ENCODE measurements around the gene BBS2. TPM values are rescaled to one million over a fixed set of nuclear protein-coding genes. Genes with fewer than 3 reads are reported as not detected.

Gene BBS2
- total RNA-seq, 1 donor from 2014 or later: 48.7 TPM

DNA sequence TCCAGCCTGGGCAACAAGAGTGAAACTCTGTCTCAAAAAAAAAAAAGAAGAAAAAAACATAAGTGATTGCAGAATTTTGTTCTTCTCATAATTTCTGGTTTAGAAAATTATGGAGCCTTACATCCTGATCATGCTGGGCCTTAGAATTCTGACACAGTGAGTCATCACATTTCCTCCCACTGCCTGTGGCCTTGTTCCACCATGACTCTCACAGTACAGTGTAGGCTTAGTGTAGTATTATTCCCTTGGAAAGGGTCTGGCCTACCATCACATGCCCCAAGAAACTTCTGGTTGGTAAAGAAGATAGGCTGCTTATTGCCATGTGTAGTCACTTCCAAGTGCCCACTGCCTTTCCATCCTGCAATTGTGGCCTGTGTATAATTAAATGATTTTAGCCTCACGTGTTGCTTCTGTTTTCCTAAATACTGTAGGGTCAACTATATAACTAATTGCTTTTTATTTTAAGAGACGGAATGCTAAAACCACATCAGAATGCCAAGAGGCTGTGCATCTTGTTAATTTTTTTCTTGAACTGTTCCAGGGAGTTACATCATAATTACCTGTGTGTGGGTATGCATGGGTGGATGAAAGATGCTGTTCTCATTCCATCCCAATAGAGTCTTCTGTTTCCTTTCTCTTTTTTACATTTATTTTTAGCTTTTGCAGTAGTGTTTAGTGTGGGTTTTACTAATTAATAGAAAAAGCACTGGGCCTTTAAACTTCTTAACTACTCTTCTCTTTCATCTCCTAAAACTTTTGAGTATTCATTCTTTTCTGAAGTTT, 42.5 kb downstream of the BBS2 start:
- H3K9me3 ChIP-seq (replicated peaks): no peaks in the 10 kb centered on the region
- no peaks in the 10 kb centered on the region for H3K27me3 ChIP-seq (ENCODE audit: low read depth)
- H3K4me1 ChIP-seq: no peaks in the 10 kb centered on the region
- TF ChIP-seq, protein P1, sequence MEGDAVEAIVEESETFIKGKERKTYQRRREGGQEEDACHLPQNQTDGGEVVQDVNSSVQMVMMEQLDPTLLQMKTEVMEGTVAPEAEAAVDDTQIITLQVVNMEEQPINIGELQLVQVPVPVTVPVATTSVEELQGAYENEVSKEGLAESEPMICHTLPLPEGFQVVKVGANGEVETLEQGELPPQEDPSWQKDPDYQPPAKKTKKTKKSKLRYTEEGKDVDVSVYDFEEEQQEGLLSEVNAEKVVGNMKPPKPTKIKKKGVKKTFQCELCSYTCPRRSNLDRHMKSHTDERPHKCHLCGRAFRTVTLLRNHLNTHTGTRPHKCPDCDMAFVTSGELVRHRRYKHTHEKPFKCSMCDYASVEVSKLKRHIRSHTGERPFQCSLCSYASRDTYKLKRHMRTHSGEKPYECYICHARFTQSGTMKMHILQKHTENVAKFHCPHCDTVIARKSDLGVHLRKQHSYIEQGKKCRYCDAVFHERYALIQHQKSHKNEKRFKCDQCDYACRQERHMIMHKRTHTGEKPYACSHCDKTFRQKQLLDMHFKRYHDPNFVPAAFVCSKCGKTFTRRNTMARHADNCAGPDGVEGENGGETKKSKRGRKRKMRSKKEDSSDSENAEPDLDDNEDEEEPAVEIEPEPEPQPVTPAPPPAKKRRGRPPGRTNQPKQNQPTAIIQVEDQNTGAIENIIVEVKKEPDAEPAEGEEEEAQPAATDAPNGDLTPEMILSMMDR (IDR thresholded peaks at IDR 0.05; ENCODE audit: borderline replicate concordance): no peak
- H3K27ac ChIP-seq (replicated peaks): no peak overlapping the region
- intact Hi-C loops (cut with micrococcal nuclease): no loop called here
- no peak overlapping the region for H3K4me3 ChIP-seq
- no peak for DNase-seq
- peaks cover 98% of the 10 kb centered on the region for H3K36me3 ChIP-seq

DNA sequence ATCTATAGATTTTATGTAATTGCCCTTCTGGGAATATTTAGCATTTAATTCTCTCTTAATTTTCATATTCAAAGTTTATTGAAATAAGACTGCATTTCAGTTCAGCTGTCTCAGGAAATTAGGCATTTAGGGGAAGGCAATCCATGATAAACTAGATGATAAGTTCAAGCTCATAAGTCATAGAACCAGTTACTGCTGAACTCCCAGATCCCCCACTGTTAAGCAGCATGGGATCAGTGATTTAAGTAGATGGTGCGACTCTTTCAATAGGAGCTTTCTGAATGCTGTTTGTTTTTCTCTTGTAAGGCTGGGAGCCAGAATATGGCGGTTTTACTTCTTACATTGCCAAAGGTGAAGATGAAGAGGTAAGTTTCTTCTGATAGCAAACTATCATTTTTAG, 44.6 kb downstream of the BBS2 start:
- H3K9me3 ChIP-seq (replicated peaks): no peaks in the 10 kb centered on the region
- no peaks in the 10 kb centered on the region for H3K4me1 ChIP-seq
- H3K27me3 ChIP-seq (ENCODE audit: low read depth): no peaks in the 10 kb centered on the region
- intact Hi-C loops (cut with micrococcal nuclease): no loop called here
- no peak for DNase-seq
- no peak overlapping the region for H3K27ac ChIP-seq (replicated peaks)
- TF ChIP-seq, protein P1 (IDR thresholded peaks at IDR 0.05; ENCODE audit: borderline replicate concordance): no peak
- H3K4me3 ChIP-seq: no peak overlapping the region
- H3K36me3 ChIP-seq: peaks cover 98% of the 10 kb centered on the region

DNA sequence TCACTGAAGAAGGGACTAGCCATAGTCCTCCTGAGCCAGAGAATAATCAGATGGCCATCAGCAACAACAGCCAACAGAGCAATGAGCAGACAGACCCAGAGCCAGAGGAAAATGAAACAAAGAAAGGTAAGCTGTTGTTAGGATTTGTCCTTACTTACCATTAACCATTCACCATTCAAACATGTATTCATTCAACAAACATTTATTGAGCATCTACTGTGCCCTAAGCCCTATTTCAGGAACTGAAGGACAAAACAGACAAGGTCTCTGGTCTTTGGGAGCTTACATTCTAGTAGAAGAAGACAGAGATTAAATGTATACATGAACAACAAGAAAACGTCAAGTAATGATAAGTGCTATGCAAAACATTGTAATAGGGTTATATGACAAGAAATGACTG, 49.2 kb downstream of the BBS2 start:
- intact Hi-C loops (cut with micrococcal nuclease): no loop called here

DNA sequence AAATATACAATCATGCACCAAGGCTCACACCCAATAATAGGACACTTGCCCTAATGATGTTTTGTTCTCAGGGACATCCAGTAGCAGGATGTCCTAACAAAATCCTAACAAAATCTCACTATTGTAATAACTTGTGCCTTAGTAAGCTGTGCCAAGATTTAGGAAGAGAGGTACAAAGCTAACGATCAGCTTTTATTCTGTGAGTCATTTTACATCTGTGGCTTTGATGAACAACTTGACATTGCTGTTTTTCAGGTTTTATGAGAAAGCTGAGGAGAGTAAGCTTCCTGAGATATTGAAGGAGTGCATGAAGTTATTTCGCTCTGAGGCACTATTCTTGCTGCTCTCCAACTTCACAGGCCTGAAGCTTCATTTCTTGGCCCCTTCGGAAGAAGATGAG, 49.6 kb downstream of the BBS2 start:
- Histone ChIP-seq H3K4me3 (no peak overlapping the region), H3K36me3 (peaks cover 99% of the 10 kb centered on the region), H3K9me3 (replicated peaks) (no peaks in the 10 kb centered on the region), H3K27ac (replicated peaks) (no peak overlapping the region), H3K4me1 (no peaks in the 10 kb centered on the region), H3K27me3 (ENCODE audit: low read depth) (no peaks in the 10 kb centered on the region)
- intact Hi-C loops (cut with micrococcal nuclease): no loop called here
- no peak for DNase-seq
- TF ChIP-seq, protein P1 (IDR thresholded peaks at IDR 0.05; ENCODE audit: borderline replicate concordance): no peak

More for the DNA sequence above, 49.2 kb downstream of the BBS2 start:
- Histone ChIP-seq H3K27ac (replicated peaks) (no peak overlapping the region), H3K9me3 (replicated peaks) (no peaks in the 10 kb centered on the region), H3K4me3 (no peak overlapping the region), H3K27me3 (ENCODE audit: low read depth) (no peaks in the 10 kb centered on the region), H3K4me1 (no peaks in the 10 kb centered on the region), H3K36me3 (peaks cover 99% of the 10 kb centered on the region)
- TF ChIP-seq, protein P1 (IDR thresholded peaks at IDR 0.05; ENCODE audit: borderline replicate concordance): no peak
- DNase-seq: no peak

DNA sequence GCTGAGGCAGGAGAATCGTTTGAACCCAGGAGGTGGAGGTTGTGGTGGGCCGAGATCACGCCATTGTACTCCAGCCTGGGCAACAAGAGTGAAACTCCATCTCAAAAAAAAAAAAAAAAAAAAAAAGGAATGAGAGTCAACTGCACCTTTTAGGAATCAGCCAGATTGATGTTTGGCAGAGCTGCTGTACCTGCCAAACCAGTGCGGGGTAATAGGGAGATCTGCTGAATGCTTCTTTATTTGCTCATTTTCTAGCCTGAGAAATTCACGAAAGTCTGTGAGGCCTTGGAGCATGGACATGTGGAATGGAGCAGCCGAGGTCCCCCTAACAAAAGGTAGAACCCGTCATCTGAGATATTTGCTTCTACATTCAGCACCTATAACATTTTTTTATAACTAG, 50.1 kb downstream of the BBS2 start:
- Histone ChIP-seq H3K27ac (replicated peaks) (no peak overlapping the region), H3K4me3 (no peak overlapping the region), H3K36me3 (peaks cover 99% of the 10 kb centered on the region), H3K4me1 (no peaks in the 10 kb centered on the region), H3K9me3 (replicated peaks) (no peaks in the 10 kb centered on the region), H3K27me3 (ENCODE audit: low read depth) (no peaks in the 10 kb centered on the region)
- TF ChIP-seq, protein P1 (IDR thresholded peaks at IDR 0.05; ENCODE audit: borderline replicate concordance): no peak
- DNase-seq: no peak
- intact Hi-C loops (cut with micrococcal nuclease): no loop called here
